HG03045 (cell line): ENCODE measurements around the gene GABRA4.

ENCODE experiments used
- ATAC-seq: cut with Tn5 transposase; IDR thresholded peaks from one replicate; pipeline ENCODE4 v1.9.1; 2021; ENCODE audit warnings: mild to moderate bottlenecking, moderate library complexity; ENCODE audit not compliant: unreplicated experiment

The GABRA4 gene

GRCh38 chr4:46979726-46980125 is 13.7 kb downstream of the GABRA4 start:
- ATAC-seq = no peak

GRCh38 chr4:46979283-46979682 is 14.1 kb downstream of the GABRA4 start:
- ATAC-seq = no peak

- ATAC-seq = no peak
Measured at GRCh38 chr4:46977245-46977644, 16.1 kb downstream of the GABRA4 start.

DNA sequence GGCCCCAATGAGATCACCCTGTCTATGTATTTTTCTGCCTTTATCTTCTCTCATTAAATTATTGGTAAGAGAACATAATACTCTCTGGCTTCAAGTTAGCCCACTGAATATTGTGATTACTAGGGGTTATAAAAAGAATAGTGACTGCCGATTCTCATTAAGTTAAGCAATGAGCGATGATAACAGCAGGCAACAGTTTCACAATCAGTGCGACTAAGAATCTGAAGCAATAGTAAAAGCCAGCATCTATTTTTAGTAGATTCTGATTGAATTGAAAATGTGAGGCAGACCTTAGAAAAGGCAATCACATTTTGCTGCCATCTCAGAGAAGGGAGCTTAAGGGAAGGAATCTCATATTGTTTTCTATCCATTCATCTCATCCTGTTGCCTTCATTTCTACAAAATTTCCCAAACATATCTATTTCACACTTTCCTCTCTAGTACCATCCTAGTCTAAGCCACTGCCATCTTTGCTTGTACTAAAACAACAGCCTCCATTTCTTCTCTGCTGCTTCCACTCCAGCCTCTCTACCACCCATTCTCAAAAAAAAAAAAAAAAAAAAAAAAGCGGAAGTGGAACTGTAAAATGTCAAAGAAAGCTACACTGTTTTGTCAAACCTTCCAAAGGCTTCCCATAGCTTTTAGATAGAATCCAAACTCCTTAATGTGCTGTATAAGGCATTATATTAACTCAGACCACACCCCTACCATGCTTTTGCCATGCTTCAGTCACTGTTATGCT is 17.4 kb downstream of the GABRA4 start:
- peak; percentile 54 for ATAC-seq

GRCh38 chr4:46974891-46975543 is 18.4 kb downstream of the GABRA4 start:
- no peak for ATAC-seq

- no peak for ATAC-seq
Measured at GRCh38 chr4:46968847-46969246, 24.5 kb downstream of the GABRA4 start.

GRCh38 chr4:46967631-46968030 is 25.8 kb downstream of the GABRA4 start:
- ATAC-seq = no peak

GRCh38 chr4:46958742-46959488 is 34.5 kb downstream of the GABRA4 start:
- no peak for ATAC-seq

GRCh38 chr4:46956451-46956850 is 36.9 kb downstream of the GABRA4 start:
- no peak for ATAC-seq

GRCh38 chr4:46955601-46956000 is 37.8 kb downstream of the GABRA4 start:
- no peak for ATAC-seq

- no peak for ATAC-seq
Measured at GRCh38 chr4:46954643-46955042, 38.7 kb downstream of the GABRA4 start.

DNA sequence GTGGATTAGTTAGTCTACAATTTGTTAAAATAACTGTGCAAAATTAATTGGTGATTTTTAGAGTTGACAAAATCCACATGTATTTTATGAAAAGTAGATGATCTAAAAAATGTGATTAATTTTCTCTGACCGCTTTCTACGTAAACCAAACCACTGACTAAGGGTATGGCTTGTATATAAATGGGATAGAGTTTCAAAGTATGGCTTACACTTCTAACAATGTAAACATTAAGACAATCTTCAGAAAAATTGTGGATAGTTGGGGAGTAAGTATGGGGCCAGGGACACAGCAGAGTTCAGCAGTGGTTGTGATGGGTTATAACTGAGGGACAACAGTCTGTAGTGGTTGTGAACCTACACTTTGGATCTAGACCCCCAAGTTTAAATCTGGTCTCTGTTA is 39.8 kb downstream of the GABRA4 start:
- ATAC-seq = no peak

DNA sequence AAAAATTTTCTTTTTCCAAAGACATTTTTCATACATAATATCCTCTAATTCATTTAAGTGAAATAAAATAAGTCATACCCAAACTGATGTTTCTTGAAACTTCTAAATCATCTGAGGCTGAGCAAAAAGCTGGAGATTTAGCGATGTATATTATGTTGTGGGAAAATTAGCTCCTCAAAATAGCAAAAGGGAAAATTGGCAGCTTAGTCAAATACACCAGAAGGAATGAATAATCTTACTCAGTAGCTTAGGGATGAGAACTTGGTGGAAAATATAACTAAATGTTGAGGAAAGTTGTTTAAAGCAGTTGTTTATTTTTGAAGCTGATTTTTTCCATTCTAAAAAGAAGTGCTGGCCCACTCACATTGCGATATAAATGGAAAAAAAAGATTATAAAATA is 40.9 kb downstream of the GABRA4 start:
- ATAC-seq = no peak

GRCh38 chr4:46950826-46951225 is 42.6 kb downstream of the GABRA4 start:
- no peak for ATAC-seq

- ATAC-seq = no peak
Measured at GRCh38 chr4:46949822-46950221, 43.6 kb downstream of the GABRA4 start.

- no peak for ATAC-seq
Measured at GRCh38 chr4:46947541-46947940, 45.8 kb downstream of the GABRA4 start.

DNA sequence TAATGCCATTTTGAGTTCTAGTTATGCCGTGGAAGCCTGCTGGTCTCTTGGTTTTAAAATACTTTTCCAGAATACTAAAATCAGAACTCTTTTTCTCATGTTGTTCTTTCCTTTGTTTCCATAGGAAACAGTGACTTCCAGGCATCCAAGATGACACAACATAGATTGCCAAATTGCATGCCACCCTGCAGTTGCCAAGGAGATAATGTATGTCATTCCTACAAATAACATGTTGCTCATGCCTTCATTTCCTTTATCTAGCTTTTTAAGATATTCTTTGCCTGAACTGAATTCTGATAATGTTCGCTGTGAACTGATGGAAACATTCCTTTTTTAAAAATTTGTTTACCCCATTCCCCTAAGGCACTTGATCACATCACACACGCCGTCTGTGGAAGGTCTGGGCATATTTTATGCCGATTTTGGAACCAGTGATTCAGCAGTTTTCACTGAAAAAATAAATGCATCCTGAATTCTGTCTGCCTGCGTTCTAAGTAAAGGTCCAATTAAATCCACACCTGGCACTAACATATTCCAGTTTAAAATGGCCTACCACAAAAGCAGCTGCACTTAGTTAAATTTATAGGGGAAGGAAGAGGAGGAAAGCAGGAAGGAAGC is 46.4 kb downstream of the GABRA4 start:
- no peak for ATAC-seq

DNA sequence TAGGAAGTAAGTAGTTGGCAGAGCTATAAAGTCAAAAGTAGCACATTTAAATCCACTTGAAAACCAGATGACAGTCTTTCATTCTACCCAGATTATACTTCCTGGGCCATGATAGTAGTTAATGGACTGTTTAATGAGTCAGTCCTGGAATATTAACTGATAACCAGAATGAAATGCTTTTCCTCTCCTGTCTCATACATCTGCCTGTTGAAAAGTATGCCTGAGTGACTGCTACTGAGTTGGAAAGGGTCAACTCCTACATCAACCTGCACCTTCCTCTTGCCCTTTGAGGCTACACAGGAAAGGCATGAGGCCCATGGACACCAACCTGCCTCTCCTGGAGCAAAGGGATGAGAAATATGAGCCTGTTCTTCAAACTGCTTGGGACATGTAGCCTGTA is 48.3 kb downstream of the GABRA4 start:
- ATAC-seq = no peak

GRCh38 chr4:46944345-46944744 is 49.0 kb downstream of the GABRA4 start:
- ATAC-seq = no peak

DNA sequence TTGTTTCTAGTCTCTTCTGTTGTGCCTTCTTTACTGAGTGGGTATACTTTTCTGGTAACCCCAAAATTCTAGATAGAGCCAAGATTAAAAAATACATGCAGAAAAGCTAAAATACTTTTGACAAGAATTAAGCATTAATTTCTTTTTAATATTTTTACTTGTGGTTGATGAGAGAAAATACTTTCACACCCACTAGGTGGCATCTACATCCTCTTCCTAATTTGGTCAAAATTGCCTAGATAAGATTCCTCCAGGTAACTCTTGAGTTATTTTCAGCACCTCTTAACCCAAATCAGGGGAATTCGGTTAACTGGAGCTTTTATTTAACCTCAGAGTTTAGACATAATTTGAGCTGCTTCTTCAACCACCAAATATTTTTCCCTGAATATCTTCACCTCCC is 55.9 kb downstream of the GABRA4 start:
- ATAC-seq = no peak

DNA sequence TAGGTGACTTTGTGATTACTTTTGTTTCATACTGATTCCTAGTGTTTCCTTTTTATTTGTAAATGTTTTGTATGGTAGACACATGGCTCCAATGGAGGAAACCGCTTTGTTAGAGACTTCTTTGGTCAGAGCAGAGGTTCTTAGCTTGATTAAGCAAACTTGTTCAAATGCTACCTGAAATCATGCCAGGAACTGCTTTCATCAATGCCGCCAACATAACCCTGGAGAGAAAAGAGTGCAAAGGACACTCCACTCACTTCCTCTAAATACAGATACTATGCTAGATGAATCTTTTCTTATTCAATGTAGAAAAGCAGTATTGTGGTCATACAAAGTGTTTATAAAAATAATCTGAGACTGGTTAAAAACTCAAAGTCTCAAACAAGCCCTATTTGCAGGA is 58.7 kb downstream of the GABRA4 start:
- no peak for ATAC-seq

- ATAC-seq = no peak
Measured at GRCh38 chr4:46933686-46934085, 59.7 kb downstream of the GABRA4 start.
